NCI-H1694 (cell line): Measurements from ENCODE around the gene AMIGO2.
"Not testable (repeated sequence)": the region's sequence is repeated elsewhere in the genome, so short reads cannot be mapped to it uniquely, and the experiment has no call there.

Experiments used
- DNase-seq: peaks from one replicate; lab custom pipeline; 2025; lab: John Stamatoyannopoulos, UW

The AMIGO2 gene

DNA sequence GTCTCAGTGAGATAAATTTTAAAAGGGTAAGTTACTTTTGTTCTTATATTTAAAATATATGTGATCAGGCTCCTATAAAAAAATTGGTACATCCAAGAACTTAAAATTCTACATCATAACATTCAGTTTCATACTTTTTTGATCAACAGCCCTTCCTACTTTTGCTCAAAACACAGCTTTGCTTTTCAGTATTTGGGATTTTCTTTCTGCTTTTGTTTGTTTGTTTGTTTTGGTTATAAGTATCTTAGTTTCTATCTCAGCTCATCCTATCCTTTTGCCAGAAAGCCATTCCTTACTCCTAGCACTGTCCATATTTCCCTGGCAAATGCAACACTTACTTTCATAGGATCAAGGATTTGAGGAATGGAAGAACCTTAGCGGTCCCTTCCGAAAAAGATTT lies 5.0 kb downstream of the AMIGO2 start:
- DNase-seq: no peak

- DNase-seq: no peak
Measured at GRCh38 chr12:47073951-47074350, 5.8 kb downstream of the AMIGO2 start.

- no peak for DNase-seq
Measured at GRCh38 chr12:47071241-47071852, 8.4 kb downstream of the AMIGO2 start.

GRCh38 chr12:47070310-47070709 lies 9.4 kb downstream of the AMIGO2 start:
- no peak for DNase-seq

- DNase-seq: no peak
Measured at GRCh38 chr12:47068539-47068938, 11.2 kb downstream of the AMIGO2 start.

DNA sequence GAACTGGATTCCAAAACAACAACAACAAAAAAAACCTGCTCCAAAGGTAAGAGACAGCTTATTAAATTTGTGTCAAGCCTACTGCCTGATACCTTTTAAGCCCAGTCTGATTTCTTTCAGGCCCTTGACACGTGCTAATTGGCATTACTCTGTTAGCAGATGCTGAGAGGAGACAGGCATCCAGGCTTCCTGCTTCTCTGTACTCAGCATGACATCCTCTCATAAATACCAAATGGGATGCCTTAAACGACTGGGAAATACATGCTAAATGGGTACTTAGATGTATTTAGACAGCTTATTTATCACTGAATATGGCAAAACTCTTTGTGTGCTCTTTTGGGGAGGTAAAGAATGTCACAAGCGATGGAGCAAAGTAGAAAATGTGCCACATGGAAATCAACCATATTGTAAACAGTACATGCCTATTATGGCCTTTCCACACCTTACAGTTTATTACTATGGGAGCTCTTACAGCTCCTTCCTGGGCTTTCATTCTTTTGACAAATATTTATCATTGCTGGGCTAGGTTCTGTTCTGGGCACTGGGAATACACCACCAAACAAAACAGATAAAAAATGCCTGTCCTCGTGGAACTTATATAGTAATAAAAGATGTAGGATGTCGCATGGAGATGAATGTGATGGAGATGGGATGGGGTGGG lies 11.9 kb downstream of the AMIGO2 start:
- DNase-seq: no peak

- no peak for DNase-seq
Measured at GRCh38 chr12:47067176-47067575, 12.6 kb downstream of the AMIGO2 start.

DNA sequence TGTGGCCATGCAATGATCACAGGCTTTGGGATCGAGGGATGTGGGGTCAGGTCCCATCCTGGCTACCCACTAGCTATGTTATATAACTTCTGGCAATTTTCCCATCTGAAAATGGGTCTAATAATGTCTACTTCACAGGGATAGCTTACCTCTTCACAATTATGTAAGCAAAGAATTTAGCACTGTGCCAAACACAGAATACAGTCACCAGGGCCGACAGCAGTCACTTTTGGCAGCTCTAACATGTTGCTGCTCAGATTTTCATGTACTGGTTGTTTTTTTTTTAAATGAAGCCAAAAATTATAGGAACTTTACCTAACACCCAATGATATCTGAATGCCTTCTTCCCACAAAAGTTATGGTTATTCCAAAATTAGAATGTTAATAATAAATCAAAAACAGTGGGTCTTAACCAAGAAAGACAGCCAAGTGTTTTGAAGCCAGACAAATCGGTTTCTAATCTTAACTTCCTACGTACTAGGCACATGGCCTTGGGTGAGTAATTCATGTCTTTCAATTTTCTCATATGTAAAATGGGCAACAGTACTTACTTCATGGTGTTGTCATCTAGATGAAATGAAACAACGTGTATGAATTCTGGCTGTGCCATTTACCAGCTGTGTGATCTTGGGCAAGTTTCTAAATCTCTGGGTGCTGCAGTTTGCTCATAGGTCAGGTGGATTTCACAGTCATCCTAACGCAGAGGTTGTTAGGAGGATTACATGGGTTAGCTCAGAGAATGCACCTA lies 13.3 kb downstream of the AMIGO2 start:
- DNase-seq: no peak

- DNase-seq: no peak
Measured at GRCh38 chr12:47065546-47065945, 14.2 kb downstream of the AMIGO2 start.

DNA sequence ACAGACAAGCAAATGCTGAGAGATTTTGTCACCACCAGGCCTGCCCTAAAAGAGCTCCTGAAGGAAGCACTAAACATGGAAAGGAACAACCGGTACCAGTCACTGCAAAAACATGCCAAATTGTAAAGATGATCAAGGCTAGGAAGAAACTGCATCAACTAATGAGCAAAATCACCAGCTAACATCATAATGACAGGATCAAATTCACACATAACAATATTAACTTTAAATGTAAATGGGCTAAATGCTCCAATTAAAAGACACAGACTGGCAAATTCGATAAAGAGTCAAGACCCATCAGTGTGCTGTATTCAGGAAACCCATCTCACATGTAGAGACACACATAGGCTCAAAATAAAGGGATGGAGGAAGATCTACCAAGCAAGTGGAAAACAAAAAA lies 21.1 kb downstream of the AMIGO2 start:
- DNase-seq: not testable (repeated sequence)

DNA sequence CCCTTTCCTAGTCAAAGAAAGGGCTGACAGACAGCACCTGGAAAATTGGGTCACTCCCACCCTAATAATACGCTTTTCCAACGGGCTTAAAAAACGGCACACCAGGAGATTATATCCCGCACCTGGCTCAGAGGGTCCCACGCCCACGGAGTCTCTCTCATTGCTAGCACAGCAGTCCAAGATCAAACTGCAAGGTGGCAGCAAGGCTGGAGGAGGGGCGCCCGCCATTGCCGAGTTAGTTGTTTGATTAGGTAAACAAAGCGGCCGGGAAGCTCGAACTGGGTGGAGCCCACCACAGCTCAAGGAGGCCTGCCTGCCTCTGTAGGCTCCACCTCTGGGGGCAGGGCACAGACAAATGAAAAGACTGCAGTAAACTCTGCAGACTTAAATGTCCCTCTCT lies 22.8 kb downstream of the AMIGO2 start:
- not testable (repeated sequence) for DNase-seq

GRCh38 chr12:47055856-47056255 lies 23.9 kb downstream of the AMIGO2 start:
- not testable (repeated sequence) for DNase-seq

- DNase-seq: no peak
Measured at GRCh38 chr12:47054659-47055058, 25.1 kb downstream of the AMIGO2 start.

DNA sequence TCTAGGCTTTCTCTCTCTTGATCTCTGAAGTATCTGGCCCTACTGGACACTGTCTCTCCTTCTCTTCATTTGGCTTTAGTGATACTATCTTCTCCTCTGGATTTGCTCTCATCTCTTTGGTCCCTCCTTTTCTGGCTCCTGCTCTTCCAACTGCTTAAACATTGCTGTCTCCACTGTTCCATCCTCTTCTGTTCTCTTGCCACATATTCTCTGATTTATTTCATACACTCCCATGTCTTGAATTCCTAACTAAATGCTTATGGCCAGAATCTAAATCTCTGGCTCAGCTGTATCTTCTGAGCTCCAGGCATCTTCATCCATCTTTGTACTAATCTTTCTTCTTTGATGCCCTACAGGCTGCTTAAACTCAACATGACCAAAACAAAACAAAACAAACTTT lies 25.8 kb downstream of the AMIGO2 start:
- no peak for DNase-seq

GRCh38 chr12:47052274-47052673 lies 27.5 kb downstream of the AMIGO2 start:
- no peak for DNase-seq

GRCh38 chr12:47051291-47051690 lies 28.5 kb downstream of the AMIGO2 start:
- not testable (repeated sequence) for DNase-seq

DNA sequence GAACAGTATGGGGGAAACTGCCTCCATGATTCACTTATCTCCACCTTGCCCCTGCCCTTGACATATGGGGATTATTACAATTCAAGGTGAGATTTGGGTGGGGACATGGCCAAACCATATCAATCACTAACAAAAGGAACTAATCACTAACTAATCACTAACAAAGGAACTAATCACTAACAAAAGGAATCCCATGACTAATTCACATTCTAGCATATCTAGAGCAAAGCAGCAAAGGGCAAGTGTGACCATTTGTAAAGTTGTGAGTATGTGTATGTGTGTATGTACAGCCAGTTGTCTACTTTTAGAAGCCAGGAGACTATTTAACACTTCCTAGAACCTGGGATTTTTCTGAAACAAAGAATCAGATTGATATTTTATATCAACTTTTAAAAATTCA lies 31.2 kb downstream of the AMIGO2 start:
- no peak for DNase-seq

GRCh38 chr12:47041327-47041726 lies 38.4 kb downstream of the AMIGO2 start:
- no peak for DNase-seq

GRCh38 chr12:47039756-47040155 lies 40.0 kb downstream of the AMIGO2 start:
- DNase-seq: no peak

- no peak for DNase-seq
Measured at GRCh38 chr12:47039079-47039478, 40.7 kb downstream of the AMIGO2 start.

- DNase-seq: no peak
Measured at GRCh38 chr12:47038270-47038748, 41.5 kb downstream of the AMIGO2 start.

GRCh38 chr12:47035484-47035883 lies 44.3 kb downstream of the AMIGO2 start:
- DNase-seq: no peak

- no peak for DNase-seq
Measured at GRCh38 chr12:47034661-47035060, 45.1 kb downstream of the AMIGO2 start.
